ENCODE data around the gene GSTA4.
"Not testable (repeated sequence)": the region's sequence is repeated elsewhere in the genome, so short reads cannot be mapped to it uniquely, and the experiment has no call there.

The GSTA4 gene

DNA sequence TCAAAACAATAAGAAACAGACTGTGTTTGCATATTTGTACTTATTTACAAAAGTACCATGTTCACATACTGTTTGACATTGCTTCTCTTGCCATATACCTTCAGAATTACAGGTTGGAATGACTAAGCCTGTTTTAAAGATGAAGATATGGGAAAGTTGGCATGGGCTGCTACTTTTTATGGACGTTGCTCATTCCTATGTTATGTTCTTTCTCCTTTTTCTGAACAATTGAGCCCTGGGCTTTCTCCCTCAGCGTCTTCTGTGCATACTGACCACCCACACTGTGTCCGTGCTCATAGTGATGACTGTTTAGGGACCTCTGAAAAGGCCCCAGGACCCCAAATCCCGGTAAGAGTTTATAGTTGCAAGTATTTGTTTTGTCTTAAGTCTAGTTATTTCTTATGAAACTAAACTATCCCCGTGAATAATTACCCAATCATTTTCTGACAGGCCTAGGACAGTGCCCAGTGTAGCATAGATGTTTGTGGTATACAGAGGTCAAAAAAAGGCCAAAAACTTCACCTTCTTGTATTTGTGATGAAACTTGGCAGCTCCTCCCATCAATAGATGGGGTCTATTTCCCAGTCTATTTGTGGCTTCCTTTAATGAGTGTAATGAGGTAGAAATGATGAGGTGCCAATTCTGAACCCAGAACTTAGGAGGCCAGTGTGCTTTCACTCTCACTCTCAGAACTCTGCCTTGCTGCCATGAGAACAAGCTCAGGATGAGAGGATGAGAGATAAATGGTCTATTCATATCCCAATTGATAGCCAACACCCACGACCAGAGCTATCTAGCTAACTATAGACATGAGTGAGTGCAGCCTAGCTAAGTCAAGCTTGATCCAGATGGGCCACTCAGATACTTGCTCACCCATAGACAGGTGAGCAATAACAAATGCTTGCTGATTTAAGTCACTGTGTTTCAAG, 40.9 kb downstream of the GSTA4 start:
- Mint-ChIP-seq H3K36me3 (ENCODE audit: low read depth) (no peaks in the 10 kb centered on the region), H3K27ac (no peak overlapping the region), H3K27me3 (no peaks in the 10 kb centered on the region), H3K4me1 (ENCODE audit: low read depth) (no peaks in the 10 kb centered on the region), H3K4me3 (no peak overlapping the region), H3K9me3 (no peaks in the 10 kb centered on the region)
- intact Hi-C loops (cut with micrococcal nuclease), result no loop called here

DNA sequence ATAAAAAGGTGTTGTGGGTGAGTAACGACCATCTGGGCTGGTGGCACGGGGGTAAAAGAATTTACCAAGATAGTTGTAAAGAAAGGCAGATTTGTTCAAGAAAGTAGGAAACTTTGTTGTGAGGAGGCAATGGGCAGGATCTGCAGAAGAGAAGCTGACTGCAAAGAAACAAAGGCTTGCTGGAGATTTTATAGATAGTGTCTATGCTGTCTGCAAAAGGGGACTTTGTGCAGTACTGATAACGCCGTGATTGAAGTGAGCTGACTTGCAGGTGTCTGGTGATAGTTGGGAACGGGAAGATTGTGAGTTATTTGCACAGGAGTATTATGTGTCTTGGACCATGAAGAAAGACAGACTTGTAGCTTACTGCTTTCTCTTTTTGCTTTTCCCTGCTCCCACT, 48.8 kb downstream of the GSTA4 start:
- H3K4me1 Mint-ChIP-seq (ENCODE audit: low read depth), result no peaks in the 10 kb centered on the region
- H3K36me3 Mint-ChIP-seq (ENCODE audit: low read depth), result no peaks in the 10 kb centered on the region
- H3K9me3 Mint-ChIP-seq, result no peaks in the 10 kb centered on the region
- intact Hi-C loops (cut with micrococcal nuclease), result no loop called here
- H3K4me3 Mint-ChIP-seq, result no peak overlapping the region
- H3K27ac Mint-ChIP-seq, result no peak overlapping the region
- peaks cover 7% of the 10 kb centered on the region for H3K27me3 Mint-ChIP-seq

DNA sequence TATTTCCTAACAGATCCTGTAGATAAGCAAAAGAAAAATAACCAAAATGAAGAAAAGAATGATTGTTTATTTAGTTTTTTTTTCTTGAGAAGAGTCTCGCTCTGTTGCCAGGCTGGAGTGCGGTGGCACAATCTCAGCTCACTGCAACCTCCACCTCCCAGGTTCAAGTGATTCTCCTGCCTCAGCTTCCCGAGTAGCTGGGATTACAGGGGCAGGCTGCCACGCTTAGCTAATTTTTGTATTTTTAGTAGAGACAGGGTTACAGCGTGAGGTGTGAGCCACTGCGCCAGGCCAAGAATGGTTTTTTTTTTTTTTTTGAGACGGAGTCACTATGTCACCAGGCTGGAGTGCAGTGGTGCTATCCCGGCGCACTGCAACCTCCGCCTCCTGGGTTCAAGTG, 52.3 kb downstream of the GSTA4 start:
- H3K36me3 Mint-ChIP-seq (ENCODE audit: low read depth); H3K27ac Mint-ChIP-seq; H3K27me3 Mint-ChIP-seq; H3K4me1 Mint-ChIP-seq (ENCODE audit: low read depth); intact Hi-C loops (cut with micrococcal nuclease); H3K4me3 Mint-ChIP-seq; H3K9me3 Mint-ChIP-seq: not testable (repeated sequence)

DNA sequence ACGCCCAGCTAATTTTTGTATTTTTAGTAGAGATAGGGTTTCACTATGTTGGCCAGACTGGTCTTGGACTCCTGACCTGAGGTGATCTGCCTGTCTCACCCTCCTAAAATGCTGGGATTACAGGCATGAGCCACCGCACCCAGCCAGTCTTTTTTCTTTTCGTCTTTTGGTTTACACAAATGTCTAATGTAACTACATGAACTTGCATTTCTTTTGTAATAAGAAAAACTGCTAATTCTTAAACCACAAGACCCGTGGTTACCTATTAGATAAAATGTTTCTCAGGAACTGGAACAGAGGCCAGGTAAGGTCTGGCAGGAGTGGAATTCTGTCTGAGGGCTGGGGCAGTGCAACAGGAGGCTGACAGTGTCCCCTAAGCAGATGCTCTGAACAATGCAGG, 52.9 kb downstream of the GSTA4 start:
- intact Hi-C loops (cut with micrococcal nuclease), result no loop called here
- Mint-ChIP-seq H3K36me3 (ENCODE audit: low read depth) (no peaks in the 10 kb centered on the region), H3K27ac (no peak overlapping the region), H3K4me3 (no peak overlapping the region), H3K9me3 (no peaks in the 10 kb centered on the region), H3K27me3 (peaks cover 6% of the 10 kb centered on the region), H3K4me1 (ENCODE audit: low read depth) (no peaks in the 10 kb centered on the region)

DNA sequence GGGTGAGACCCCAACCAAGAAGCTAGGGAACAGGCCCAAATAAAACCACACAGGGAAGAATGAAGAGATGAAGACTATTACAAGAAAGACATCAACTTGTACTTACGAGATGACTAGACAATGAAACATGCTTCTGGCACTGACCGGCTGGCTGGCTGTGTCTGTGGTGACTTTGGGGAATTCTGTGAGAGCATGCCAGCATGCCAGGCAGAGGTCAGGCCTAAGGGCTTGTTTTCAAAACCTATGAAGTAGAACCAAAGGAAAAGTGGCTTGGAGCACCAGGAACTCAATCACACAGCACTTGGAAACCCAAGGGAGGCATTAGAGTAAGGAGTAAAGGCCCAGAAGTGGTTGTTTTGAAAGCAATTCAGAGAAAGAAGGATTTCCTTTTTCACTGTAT, 57.2 kb downstream of the GSTA4 start:
- intact Hi-C loops (cut with micrococcal nuclease), result no loop called here
- no peak overlapping the region for H3K4me3 Mint-ChIP-seq
- no peaks in the 10 kb centered on the region for H3K4me1 Mint-ChIP-seq (ENCODE audit: low read depth)
- no peaks in the 10 kb centered on the region for H3K9me3 Mint-ChIP-seq
- H3K27ac Mint-ChIP-seq, result no peak overlapping the region
- no peaks in the 10 kb centered on the region for H3K27me3 Mint-ChIP-seq
- no peaks in the 10 kb centered on the region for H3K36me3 Mint-ChIP-seq (ENCODE audit: low read depth)

DNA sequence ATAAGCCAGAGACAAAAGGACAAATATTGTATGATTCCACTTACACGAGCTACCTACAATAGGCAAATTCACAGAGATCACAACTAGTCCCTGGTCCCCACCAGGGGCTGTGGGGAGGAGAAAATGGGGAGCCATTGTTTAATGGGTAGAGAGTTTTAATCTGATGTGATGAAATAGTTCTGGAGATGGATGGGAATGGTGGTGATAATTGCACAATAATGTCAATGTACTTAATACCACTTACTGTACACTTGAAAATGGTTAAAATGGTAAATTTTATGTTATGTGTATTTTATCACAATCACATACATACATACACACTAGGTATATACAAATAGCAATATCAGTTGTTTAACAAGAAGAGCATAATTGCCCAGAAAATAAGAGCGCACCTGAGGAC, 61.3 kb downstream of the GSTA4 start:
- Mint-ChIP-seq H3K4me3 (no peak overlapping the region), H3K27ac (no peak overlapping the region), H3K4me1 (ENCODE audit: low read depth) (no peaks in the 10 kb centered on the region), H3K36me3 (ENCODE audit: low read depth) (no peaks in the 10 kb centered on the region), H3K27me3 (no peaks in the 10 kb centered on the region), H3K9me3 (no peaks in the 10 kb centered on the region)
- intact Hi-C loops (cut with micrococcal nuclease), result no loop called here

DNA sequence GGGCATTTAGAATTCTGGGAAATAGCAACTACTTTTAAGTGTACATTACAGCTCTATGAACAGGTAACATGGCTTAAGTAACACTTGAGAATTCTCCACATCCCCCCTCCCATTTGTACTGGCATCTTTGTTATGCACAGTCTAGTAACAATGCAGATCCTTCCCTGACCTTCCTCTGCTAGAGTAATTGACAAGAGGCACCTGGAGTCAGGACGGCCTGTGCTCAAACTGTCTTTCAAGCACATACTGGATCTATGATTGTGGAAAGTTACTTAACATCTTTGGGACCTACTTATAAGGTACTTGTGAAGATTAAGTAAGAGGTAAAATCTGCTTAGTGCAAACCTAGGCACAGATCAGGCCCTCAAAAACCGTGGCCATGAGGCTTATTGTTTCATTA, 63.7 kb downstream of the GSTA4 start:
- H3K36me3 Mint-ChIP-seq (ENCODE audit: low read depth), result no peaks in the 10 kb centered on the region
- H3K27ac Mint-ChIP-seq, result no peak overlapping the region
- intact Hi-C loops (cut with micrococcal nuclease), result no loop called here
- H3K4me3 Mint-ChIP-seq, result no peak overlapping the region
- no peaks in the 10 kb centered on the region for H3K27me3 Mint-ChIP-seq
- no peaks in the 10 kb centered on the region for H3K4me1 Mint-ChIP-seq (ENCODE audit: low read depth)
- no peaks in the 10 kb centered on the region for H3K9me3 Mint-ChIP-seq

DNA sequence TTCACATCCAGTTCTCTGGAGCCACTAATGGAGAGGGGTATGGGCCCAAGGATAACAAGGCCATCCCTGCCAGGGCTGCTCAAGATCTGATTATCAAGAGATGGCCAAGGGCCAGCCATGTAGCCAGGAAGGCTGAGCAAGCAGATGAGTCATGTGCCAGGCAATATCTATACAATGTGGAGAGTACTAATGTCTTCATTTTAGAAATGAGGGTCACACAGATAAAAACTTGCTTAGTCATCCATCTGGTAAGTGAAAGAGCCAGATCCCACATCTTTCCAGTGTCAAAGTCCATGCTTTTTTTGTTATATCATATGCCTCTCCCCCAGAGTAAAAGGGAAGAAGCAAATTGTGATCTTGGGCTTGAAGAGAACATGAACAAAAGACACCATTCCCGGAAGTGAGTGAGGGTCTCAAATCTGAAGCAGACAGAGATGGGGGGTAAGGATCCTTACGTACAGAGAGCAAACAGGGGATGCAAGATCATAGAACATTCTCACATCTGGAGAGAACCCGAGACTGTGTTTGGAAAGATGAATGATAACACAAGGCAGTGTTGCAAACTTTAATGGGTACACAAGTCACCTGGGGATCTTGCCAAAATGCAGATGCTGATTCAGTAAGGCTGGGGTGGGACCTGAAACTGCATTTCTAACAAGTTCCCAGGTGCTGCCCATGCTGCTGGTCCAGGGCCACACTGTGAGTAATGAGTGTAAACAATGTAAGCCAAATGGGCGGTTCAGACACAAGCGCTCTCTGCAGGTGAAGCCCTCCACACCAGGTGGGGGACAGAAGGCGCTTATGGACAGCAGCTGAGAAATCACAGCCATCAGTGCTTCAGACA, 65.5 kb downstream of the GSTA4 start:
- Mint-ChIP-seq H3K4me1 (ENCODE audit: low read depth) (no peaks in the 10 kb centered on the region), H3K4me3 (no peak overlapping the region), H3K27me3 (no peaks in the 10 kb centered on the region), H3K36me3 (ENCODE audit: low read depth) (no peaks in the 10 kb centered on the region), H3K27ac (no peak overlapping the region), H3K9me3 (no peaks in the 10 kb centered on the region)
- intact Hi-C loops (cut with micrococcal nuclease), result no loop called here

All from dendritic cell treated with granulocyte-macrophage colony-stimulating factor and Interleukin-4, amounts not matched to agents 40 ng/mL and 50 ng/mL, for 4 days (primary cell).